GM21381 (cell line): ENCODE results near the gene RRP9.
"Not testable (repeated sequence)": the region's sequence is repeated elsewhere in the genome, so short reads cannot be mapped to it uniquely, and the experiment has no call there.

Experiments used
- ATAC-seq: cut with Tn5 transposase; IDR thresholded peaks from one replicate; pipeline ENCODE4 v1.9.1; 2021; ENCODE audit warnings: mild to moderate bottlenecking, moderate library complexity; ENCODE audit not compliant: unreplicated experiment

The RRP9 gene

GRCh38 chr3:51927061-51927977, 14.4 kb downstream of the RRP9 start:
- no peak for ATAC-seq

- ATAC-seq: no peak
Measured at GRCh38 chr3:51921081-51921578, 20.6 kb downstream of the RRP9 start.

- ATAC-seq: no peak
Measured at GRCh38 chr3:51916418-51916817, 25.3 kb downstream of the RRP9 start.

- ATAC-seq: no peak
Measured at GRCh38 chr3:51908026-51908425, 33.7 kb downstream of the RRP9 start.

GRCh38 chr3:51904034-51904823, 37.5 kb downstream of the RRP9 start:
- no peak for ATAC-seq

- ATAC-seq: not testable (repeated sequence)
Measured at GRCh38 chr3:51902361-51902760, 39.3 kb downstream of the RRP9 start.

GRCh38 chr3:51900043-51900442, 41.7 kb downstream of the RRP9 start:
- not testable (repeated sequence) for ATAC-seq

- ATAC-seq: no peak
Measured at GRCh38 chr3:51897391-51897790, 44.3 kb downstream of the RRP9 start.

- ATAC-seq: no peak
Measured at GRCh38 chr3:51896607-51897305, 44.9 kb downstream of the RRP9 start.

GRCh38 chr3:51894939-51895338, 46.8 kb downstream of the RRP9 start:
- ATAC-seq: no peak

- ATAC-seq: no peak
Measured at GRCh38 chr3:51894391-51894790, 47.3 kb downstream of the RRP9 start.

GRCh38 chr3:51891242-51892039, 50.3 kb downstream of the RRP9 start:
- ATAC-seq: no peak

- no peak for ATAC-seq
Measured at GRCh38 chr3:51888463-51889105, 53.1 kb downstream of the RRP9 start.

GRCh38 chr3:51887620-51888019, 54.1 kb downstream of the RRP9 start:
- no peak for ATAC-seq

GRCh38 chr3:51886447-51886846, 55.3 kb downstream of the RRP9 start:
- no peak for ATAC-seq
